Lower lobe of right lung (tissue), 2 donors: ENCODE results near the gene TSEN15. TPM values are rescaled to one million over a fixed set of nuclear protein-coding genes. Genes with fewer than 3 reads are reported as not detected.

Experiments used
- ATAC-seq, 2 donors: fragments of 200-7000 bp; cut with Tn5 transposase; one replicate each; pipeline ENCODE4 v1.9.1; 2020 to 2022; ENCODE audit warnings: mild to moderate bottlenecking in 2 of 2, moderate library complexity in 2 of 2
- DNase-seq: peaks from one replicate; pipeline ENCODE4 v3.0.0-alpha.2; 2020
- H3K27ac ChIP-seq: fragments of 200-600 bp; one replicate; pipeline ENCODE4 v1.8.0; 2022
- H3K27me3 ChIP-seq: fragments of 200-600 bp; one replicate; pipeline ENCODE4 v1.8.0; 2022; ENCODE audit warnings: low read depth
- H3K36me3 ChIP-seq: fragments of 200-600 bp; one replicate; pipeline ENCODE4 v1.8.0; 2022; ENCODE audit warnings: mild to moderate bottlenecking
- H3K4me1 ChIP-seq: fragments of 200-600 bp; one replicate; pipeline ENCODE4 v1.8.0; 2022
- H3K4me3 ChIP-seq: fragments of 200-600 bp; one replicate; pipeline ENCODE4 v1.8.0; 2022; ENCODE audit warnings: mild to moderate bottlenecking
- H3K9me3 ChIP-seq: fragments of 200-600 bp; one replicate; pipeline ENCODE4 v1.8.0; 2022
- CTCF ChIP-seq: fragments of 200-600 bp; IDR thresholded peaks from one replicate; pipeline ENCODE4 v1.8.0; 2022; ENCODE audit warnings: antibody characterized with exemption, mild to moderate bottlenecking
- intact Hi-C: fragments of 100-400 bp; cut with DNase I; formaldehyde crosslinking; loops from one replicate; pipeline ENCODE4 v1.11.0; 2022
- long read RNA-seq: library from polyadenylated mRNA; unstranded; transcript quantifications from one replicate; pipeline ENCODE4 v2.0.0, GENCODE V29; 2021
- total RNA-seq: library from RNA; stranded (reverse); fragmentation: NEBNext Ultra II Directional; extraction: Animal tissue kit (Norgen Biotek cat#: 25700); gene quantifications from one replicate; pipeline ENCODE4 v1.2.1, GENCODE V29; 2021
- donor health status: DM: no; HTN: yes; CAD: no; lungs with severe emphysema.

The TSEN15 gene
- 28.6 TPM for total RNA-seq
- long read RNA-seq, transcript TSEN15-216 (5 exons, 1,986 nt) = major isoform, 28 of 53 reads
- long read RNA-seq, transcript TSEN15-203 (4 exons, 1,844 nt) = minor isoform, 14 of 53 reads
- long read RNA-seq, partial matches to known transcripts = 0 of 53 reads
- long read RNA-seq, other reads (novel, unspliced or antisense) = 2 of 53 reads

DNA sequence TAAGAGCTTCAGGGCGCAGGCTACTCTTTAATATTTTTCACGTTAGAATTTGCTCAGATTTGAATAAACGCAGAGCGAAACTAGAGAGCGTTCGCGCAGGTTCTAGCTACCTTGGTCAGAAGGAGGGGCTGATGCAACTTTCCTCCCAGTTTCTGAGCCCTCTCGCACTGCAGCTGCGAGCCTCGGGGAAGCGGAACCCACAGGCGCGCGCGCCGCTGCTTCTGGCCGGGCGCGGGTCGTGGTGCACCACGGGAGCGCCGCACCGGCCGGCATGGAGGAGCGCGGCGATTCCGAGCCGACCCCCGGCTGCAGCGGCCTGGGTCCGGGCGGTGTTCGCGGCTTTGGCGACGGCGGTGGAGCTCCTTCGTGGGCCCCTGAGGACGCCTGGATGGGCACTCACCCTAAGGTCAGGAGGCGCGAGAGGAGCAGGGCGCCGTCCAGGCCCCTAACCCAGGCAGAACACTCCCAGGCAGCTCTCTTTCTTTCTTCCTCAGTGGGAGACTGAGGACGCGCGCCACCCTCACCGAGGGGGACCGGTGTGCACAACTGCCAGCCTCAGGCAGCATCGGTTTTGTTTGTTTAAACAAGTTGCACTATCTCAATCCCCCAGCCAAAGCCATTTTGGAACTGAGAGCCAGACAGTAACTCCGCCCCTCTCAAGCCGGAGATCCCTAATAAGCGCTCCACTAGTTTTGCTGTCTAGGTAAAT is at the start of gene TSEN15:
Gene TSEN15 (plus strand): TSS at position 246 of the 709 bp plus-strand sequence. CDS start 26 bp downstream, at position 272.
- intact Hi-C loops = no loop called here
- ATAC-seq (peak; percentile 99 to 100), DNase-seq (peak; percentile 88)
- Histone ChIP-seq H3K4me1 (peaks cover 27% of the 10 kb centered on the region), H3K27me3 (no peaks in the 10 kb centered on the region), H3K9me3 (no peaks in the 10 kb centered on the region), H3K36me3 (peaks cover 14% of the 10 kb centered on the region), H3K4me3 (peak within 1 kb of the TSS; percentile 90), H3K27ac (peak within 1 kb of the TSS; percentile 91)
- TF ChIP-seq CTCF = peak; percentile 10

DNA sequence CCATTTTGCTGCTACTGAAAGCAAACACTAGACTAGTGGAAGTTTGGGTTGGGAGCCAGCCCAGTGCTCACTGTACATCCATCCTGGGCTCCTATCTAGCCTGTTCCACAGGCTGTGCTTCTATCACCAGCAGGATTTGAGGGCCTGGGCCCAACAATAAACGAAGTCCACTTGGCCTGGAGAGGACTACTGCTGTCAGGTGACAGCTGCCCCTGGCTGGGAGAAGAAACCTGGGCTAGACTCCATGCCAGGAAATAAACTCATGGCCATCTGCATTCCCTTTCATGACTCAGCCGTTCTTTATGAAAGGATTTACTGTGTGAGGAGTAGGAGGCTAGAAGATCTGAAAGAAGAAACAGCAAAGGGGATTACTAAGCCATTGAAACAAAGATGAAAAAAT is 49.5 kb upstream of the TSEN15 start:
- no peak overlapping the region for H3K27ac ChIP-seq
- H3K27me3 ChIP-seq = no peaks in the 10 kb centered on the region
- H3K9me3 ChIP-seq = no peaks in the 10 kb centered on the region
- DNase-seq (no peak), ATAC-seq (no peak)
- H3K4me3 ChIP-seq = no peak overlapping the region
- no peaks in the 10 kb centered on the region for H3K36me3 ChIP-seq
- TF ChIP-seq CTCF = no peak
- intact Hi-C loops = no loop called here
- H3K4me1 ChIP-seq = no peaks in the 10 kb centered on the region

- TF ChIP-seq CTCF = no peak
- H3K9me3 ChIP-seq = no peaks in the 10 kb centered on the region
- H3K36me3 ChIP-seq = no peaks in the 10 kb centered on the region
- H3K27me3 ChIP-seq = no peaks in the 10 kb centered on the region
- intact Hi-C loops = no loop called here
- no peak overlapping the region for H3K4me3 ChIP-seq
- DNase-seq (no peak), ATAC-seq (no peak)
- no peaks in the 10 kb centered on the region for H3K4me1 ChIP-seq
- H3K27ac ChIP-seq = no peak overlapping the region
Observed at GRCh38 chr1:184004935-184005334, 46.6 kb upstream of the TSEN15 start.

DNA sequence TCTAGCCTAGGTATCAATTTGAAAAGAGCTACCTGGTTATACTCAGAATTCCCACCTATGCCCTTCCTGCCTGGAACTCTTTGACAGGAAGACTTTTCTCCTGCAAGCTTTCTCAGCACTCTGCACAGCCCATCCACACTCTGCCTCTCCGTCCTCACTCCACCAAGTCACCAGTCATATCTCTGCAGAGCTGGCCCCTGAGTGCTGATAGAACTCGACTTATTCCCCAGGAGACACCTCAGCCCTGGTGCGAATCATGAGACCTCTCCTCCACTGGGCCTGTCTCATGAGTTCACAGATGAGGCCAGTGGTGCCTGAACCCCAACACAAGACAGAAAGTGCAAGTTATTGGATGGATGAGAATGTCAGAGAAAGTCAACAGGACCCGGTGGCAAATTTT is 46.0 kb upstream of the TSEN15 start:
- no peak for DNase-seq
- intact Hi-C loops = no loop called here
- Histone ChIP-seq H3K27me3 (no peaks in the 10 kb centered on the region), H3K27ac (no peak overlapping the region), H3K9me3 (no peaks in the 10 kb centered on the region), H3K4me1 (no peaks in the 10 kb centered on the region), H3K36me3 (no peaks in the 10 kb centered on the region), H3K4me3 (no peak overlapping the region)
- no peak for TF ChIP-seq CTCF
- ATAC-seq = no peak

DNA sequence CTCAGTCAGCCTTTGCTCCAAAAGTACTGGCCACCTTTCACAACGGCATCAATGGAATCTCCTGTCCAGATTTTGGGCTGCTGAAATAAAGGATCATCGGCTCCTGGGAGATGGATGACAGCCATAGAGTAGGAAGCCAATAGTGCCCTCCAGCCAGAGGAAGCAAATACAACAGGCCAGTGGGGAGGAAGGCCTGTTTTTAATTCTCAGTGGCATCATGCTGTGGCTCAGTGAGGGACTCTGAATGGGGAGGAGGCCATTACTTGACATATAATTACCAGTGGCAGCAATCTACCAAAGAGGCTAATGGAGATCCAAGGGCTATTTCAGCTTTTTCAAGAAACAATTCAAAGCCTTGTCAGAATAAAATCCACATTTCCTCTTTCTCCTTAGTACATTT is 40.7 kb upstream of the TSEN15 start:
- no peak for ATAC-seq
- Histone ChIP-seq H3K9me3 (no peaks in the 10 kb centered on the region), H3K4me1 (no peaks in the 10 kb centered on the region), H3K27ac (no peak overlapping the region), H3K36me3 (no peaks in the 10 kb centered on the region), H3K27me3 (no peaks in the 10 kb centered on the region), H3K4me3 (no peak overlapping the region)
- intact Hi-C loops = no loop called here
- TF ChIP-seq CTCF = no peak
- DNase-seq = no peak
